Endodermal cell (in vitro differentiated cells): ENCODE measurements around the gene FRMPD2. TPM values are rescaled to one million over a fixed set of nuclear protein-coding genes. Genes with fewer than 3 reads are reported as not detected.

Experiments used
- DNase-seq: peaks from one replicate; pipeline ENCODE4 v3.0.0-alpha.2; 2017
- H3K27ac ChIP-seq: 2 replicates; pipeline ENCODE4 v1.5.1; 2013; ENCODE audit warnings: mild to moderate bottlenecking, low read depth, low read length, moderate library complexity
- H3K27me3 ChIP-seq: 2 replicates; pipeline ENCODE4 v1.6.1; 2013; ENCODE audit warnings: mild to moderate bottlenecking, low read length, moderate library complexity; ENCODE audit not compliant: insufficient read depth, control insufficient read depth, poor library complexity, severe bottlenecking
- H3K36me3 ChIP-seq: 2 replicates; pipeline ENCODE4 v1.7.0; 2013; ENCODE audit warnings: mild to moderate bottlenecking, low read length, moderate library complexity; ENCODE audit not compliant: control insufficient read depth, insufficient read depth
- H3K4me1 ChIP-seq: one replicate; pipeline ENCODE4 v1.7.0; 2013; ENCODE audit warnings: low read length; ENCODE audit not compliant: control insufficient read depth, insufficient read depth
- H3K4me3 ChIP-seq: 2 replicates; pipeline ENCODE4 v1.5.1; 2013; ENCODE audit warnings: mild to moderate bottlenecking, low read length, moderate library complexity
- H3K9ac ChIP-seq: 2 replicates; pipeline ENCODE4 v1.6.1; 2013; ENCODE audit warnings: mild to moderate bottlenecking, low read length, moderate library complexity; ENCODE audit not compliant: poor library complexity, severe bottlenecking; ENCODE audit errors: extremely low read depth
- H3K9me3 ChIP-seq: 2 replicates; pipeline ENCODE4 v1.6.1; 2013; ENCODE audit warnings: mild to moderate bottlenecking, low read length, moderate library complexity; ENCODE audit not compliant: control insufficient read depth
- H3K27ac Mint-ChIP-seq: 2 replicates; pipeline ENCODE4 v1.8.0; 2020; ENCODE audit warnings: mixed read lengths
- H3K27me3 Mint-ChIP-seq: 2 replicates; pipeline ENCODE4 v1.8.0; 2021; ENCODE audit warnings: mild to moderate bottlenecking, mixed read lengths; ENCODE audit not compliant: insufficient read depth
- H3K36me3 Mint-ChIP-seq: 2 replicates; pipeline ENCODE4 v1.8.0; 2020; ENCODE audit warnings: low read depth, mixed read lengths
- H3K4me1 Mint-ChIP-seq: 2 replicates; pipeline ENCODE4 v1.8.0; 2020; ENCODE audit warnings: mixed read lengths
- H3K4me3 Mint-ChIP-seq: 2 replicates; pipeline ENCODE4 v1.8.0; 2020; ENCODE audit warnings: mild to moderate bottlenecking, moderate library complexity, mixed read lengths
- H3K9me3 Mint-ChIP-seq: 2 replicates; pipeline ENCODE4 v1.8.0; 2020; ENCODE audit warnings: mild to moderate bottlenecking, mixed read lengths
- WGBS, 2 experiments: methylation state at CpG; one replicate each; pipeline versions ENCODE4 v1.1.5 to v1.1.7; 2013; ENCODE audit warnings: missing lambda C conversion rate in 2 of 2, mixed read lengths in 1 of 2; ENCODE audit not compliant: insufficient coverage in 1 of 2, insufficient read length in 1 of 2; 5-methylcytosine and 5-hydroxymethylcytosine counted together
- total RNA-seq, 2 donors: library from RNA; stranded (reverse); fragmentation: NEBNext Ultra II Directional in 1 of 2; extraction: Animal tissue kit (Norgen Biotek cat#: 25700) in 1 of 2; gene quantifications; 2 replicates in 1 of 2; 3 replicates in 1 of 2; pipeline ENCODE4 v1.2.1, GENCODE V29; 2021
- TF ChIP-seq, protein P1 (sequence below): fragments of 200-600 bp; sonication (generic); conservative IDR thresholded peaks from 2 replicates; pipeline ENCODE4 v1.5.0; 2021; ENCODE audit warnings: antibody characterized with exemption, mild to moderate bottlenecking

FRMPD2 gene
- total RNA-seq, 2 donors from 2014 or later, result 0.44 to 1.5 TPM

DNA sequence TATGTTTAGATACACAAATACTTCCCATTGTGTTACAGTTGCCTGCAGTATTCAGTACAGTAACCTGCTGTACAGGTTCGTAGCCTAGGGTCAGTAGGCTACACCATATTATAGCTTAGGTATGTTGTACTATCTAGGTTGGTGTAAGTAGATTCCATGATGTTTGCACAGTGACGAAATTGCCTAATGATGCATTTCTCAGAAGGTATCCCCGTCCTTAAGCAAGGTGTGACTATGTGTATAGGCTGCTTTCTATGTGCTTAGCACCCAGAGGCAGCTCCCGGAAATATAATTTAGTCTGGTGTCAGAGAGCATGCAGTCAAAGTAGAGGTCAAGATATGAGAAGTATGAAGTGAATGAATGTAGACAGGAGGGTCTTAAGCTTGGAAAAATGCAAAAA is 41.7 kb upstream of the FRMPD2 start:
- Histone ChIP-seq H3K4me3 (no peak overlapping the region), H3K27ac (no peak overlapping the region), H3K9me3 (no peaks in the 10 kb centered on the region), H3K27me3 (no peaks in the 10 kb centered on the region), H3K9ac (no peak overlapping the region), H3K4me1 (peaks cover 4% of the 10 kb centered on the region), H3K36me3 (no peaks in the 10 kb centered on the region)
- Mint-ChIP-seq H3K4me1 (peaks cover 4% of the 10 kb centered on the region), H3K27me3 (no peaks in the 10 kb centered on the region), H3K4me3 (no peak overlapping the region), H3K36me3 (peaks cover 9% of the 10 kb centered on the region), H3K27ac (no peak overlapping the region), H3K9me3 (no peaks in the 10 kb centered on the region)
- DNase-seq, result no peak
- TF ChIP-seq, protein P1, sequence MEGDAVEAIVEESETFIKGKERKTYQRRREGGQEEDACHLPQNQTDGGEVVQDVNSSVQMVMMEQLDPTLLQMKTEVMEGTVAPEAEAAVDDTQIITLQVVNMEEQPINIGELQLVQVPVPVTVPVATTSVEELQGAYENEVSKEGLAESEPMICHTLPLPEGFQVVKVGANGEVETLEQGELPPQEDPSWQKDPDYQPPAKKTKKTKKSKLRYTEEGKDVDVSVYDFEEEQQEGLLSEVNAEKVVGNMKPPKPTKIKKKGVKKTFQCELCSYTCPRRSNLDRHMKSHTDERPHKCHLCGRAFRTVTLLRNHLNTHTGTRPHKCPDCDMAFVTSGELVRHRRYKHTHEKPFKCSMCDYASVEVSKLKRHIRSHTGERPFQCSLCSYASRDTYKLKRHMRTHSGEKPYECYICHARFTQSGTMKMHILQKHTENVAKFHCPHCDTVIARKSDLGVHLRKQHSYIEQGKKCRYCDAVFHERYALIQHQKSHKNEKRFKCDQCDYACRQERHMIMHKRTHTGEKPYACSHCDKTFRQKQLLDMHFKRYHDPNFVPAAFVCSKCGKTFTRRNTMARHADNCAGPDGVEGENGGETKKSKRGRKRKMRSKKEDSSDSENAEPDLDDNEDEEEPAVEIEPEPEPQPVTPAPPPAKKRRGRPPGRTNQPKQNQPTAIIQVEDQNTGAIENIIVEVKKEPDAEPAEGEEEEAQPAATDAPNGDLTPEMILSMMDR, result no peak
- 93 to 95% methylated on average over 4 of the region's 4 CpGs for WGBS, 2 experiments

DNA sequence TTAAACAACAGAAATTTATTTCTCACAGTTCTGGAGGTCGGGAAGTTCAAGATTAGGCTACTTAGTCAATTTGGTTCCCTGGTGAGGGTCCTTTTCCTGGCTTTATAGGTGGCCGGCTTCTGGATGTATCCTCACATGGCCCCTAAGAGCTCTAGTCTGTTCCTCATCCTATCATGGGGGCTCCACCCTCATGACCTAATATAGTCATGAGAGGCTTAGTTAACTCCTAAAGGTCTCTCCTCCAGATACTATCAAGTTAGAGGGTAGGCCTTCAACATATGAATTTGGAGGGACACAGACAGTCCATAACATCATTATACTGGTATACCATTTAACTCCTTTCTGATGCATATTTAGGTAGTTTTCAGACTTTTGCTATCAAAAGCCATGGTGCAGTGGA is 39.6 kb upstream of the FRMPD2 start:
- H3K9me3 ChIP-seq, result no peaks in the 10 kb centered on the region
- Mint-ChIP-seq H3K4me3 (no peak overlapping the region), H3K36me3 (peaks cover 1% of the 10 kb centered on the region), H3K27ac (no peak overlapping the region), H3K4me1 (peaks cover 12% of the 10 kb centered on the region), H3K9me3 (no peaks in the 10 kb centered on the region), H3K27me3 (no peaks in the 10 kb centered on the region)
- no peak overlapping the region for H3K4me3 ChIP-seq
- no peaks in the 10 kb centered on the region for H3K27me3 ChIP-seq
- H3K4me1 ChIP-seq, result peaks cover 4% of the 10 kb centered on the region
- DNase-seq, result no peak
- H3K27ac ChIP-seq, result no peak overlapping the region
- TF ChIP-seq, protein P1, result no peak
- WGBS, 2 experiments, result 96 to 100% methylated on average over 1 to 2 of the region's 2 CpGs
- no peak overlapping the region for H3K9ac ChIP-seq
- no peaks in the 10 kb centered on the region for H3K36me3 ChIP-seq

DNA sequence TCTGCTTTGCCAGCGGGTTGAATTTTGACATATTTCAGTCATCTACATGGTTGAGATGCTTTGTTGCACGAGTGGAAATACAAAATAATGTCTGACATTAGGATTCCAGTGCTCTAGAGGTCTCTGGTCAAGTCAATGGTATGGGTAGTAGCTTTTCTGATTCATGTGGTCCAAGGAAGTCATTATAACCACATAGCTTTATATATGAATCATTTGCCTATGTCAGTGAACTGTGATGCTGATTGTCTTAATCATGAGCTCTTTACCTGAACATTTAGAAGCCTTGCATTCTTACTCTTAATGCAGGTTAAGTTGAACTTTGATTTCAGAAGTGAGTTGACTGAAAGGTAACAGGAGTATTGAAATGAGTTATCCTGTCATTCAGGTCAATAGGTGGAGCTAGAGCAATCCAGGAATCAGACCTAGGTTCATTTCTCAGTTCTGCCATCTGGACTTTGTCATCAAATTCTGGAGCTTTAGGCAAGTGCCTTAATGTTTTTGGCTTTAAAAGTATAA is 35.3 kb upstream of the FRMPD2 start:
- Histone ChIP-seq H3K36me3 (no peaks in the 10 kb centered on the region), H3K9ac (no peak overlapping the region), H3K27ac (no peak overlapping the region), H3K4me3 (no peak overlapping the region), H3K9me3 (no peaks in the 10 kb centered on the region), H3K27me3 (peaks cover 7% of the 10 kb centered on the region), H3K4me1 (no peaks in the 10 kb centered on the region)
- Mint-ChIP-seq H3K9me3 (no peaks in the 10 kb centered on the region), H3K27me3 (peaks cover 7% of the 10 kb centered on the region), H3K36me3 (peaks cover 1% of the 10 kb centered on the region), H3K4me1 (peaks cover 21% of the 10 kb centered on the region), H3K4me3 (no peak overlapping the region), H3K27ac (no peak overlapping the region)
- TF ChIP-seq, protein P1, result peak; percentile 67
- DNase-seq, result no peak
- WGBS, 2 experiments, result 52% methylated on average over 2 of the region's 2 CpGs; no CpG with 5 or more reads in 1 of the 2 experiments
